HG02840 (cell line): ENCODE results near the gene FBXO7.
"Not testable (repeated sequence)": the region's sequence is repeated elsewhere in the genome, so short reads cannot be mapped to it uniquely, and the experiment has no call there.

Experiments
- ATAC-seq: cut with Tn5 transposase; IDR thresholded peaks from one replicate; pipeline ENCODE4 v1.9.1; 2021; ENCODE audit warnings: mild to moderate bottlenecking, moderate library complexity, moderate number of reproducible peaks; ENCODE audit not compliant: unreplicated experiment, low FRiP score

Gene FBXO7

GRCh38 chr22:32474635-32475467, at the start of gene FBXO7:
Gene FBXO7, plus strand, starts transcription at chr22:32474811. Its CDS starts 192 bp downstream, at chr22:32475003.
- peak; percentile 72 for ATAC-seq

GRCh38 chr22:32426881-32427280, 47.7 kb upstream of the FBXO7 start:
- ATAC-seq = no peak

GRCh38 chr22:32430352-32430751, 44.3 kb upstream of the FBXO7 start:
- no peak for ATAC-seq

GRCh38 chr22:32444068-32444467, 30.5 kb upstream of the FBXO7 start:
- ATAC-seq = no peak

GRCh38 chr22:32446321-32446720, 28.3 kb upstream of the FBXO7 start:
- no peak for ATAC-seq

- no peak for ATAC-seq
These were observed 25.6 kb upstream of the FBXO7 start for GRCh38 chr22:32448980-32449379.

GRCh38 chr22:32457031-32457430, 17.6 kb upstream of the FBXO7 start:
- no peak for ATAC-seq

GRCh38 chr22:32462452-32462851, 12.2 kb upstream of the FBXO7 start:
- ATAC-seq = no peak

- ATAC-seq = no peak
These were observed 8.9 kb upstream of the FBXO7 start for GRCh38 chr22:32465661-32466060.

- no peak for ATAC-seq
These were observed 8.1 kb upstream of the FBXO7 start for GRCh38 chr22:32466496-32466895.

- no peak for ATAC-seq
These were observed 4.8 kb upstream of the FBXO7 start for GRCh38 chr22:32469799-32470212.

GRCh38 chr22:32473388-32473952, 1.1 kb upstream of the FBXO7 start:
- no peak for ATAC-seq

GRCh38 chr22:32475468-32476010, 928 bp downstream of the FBXO7 start:
- ATAC-seq = peak; percentile 7

GRCh38 chr22:32476281-32477195, 1.9 kb downstream of the FBXO7 start:
- ATAC-seq = no peak

- no peak for ATAC-seq
These were observed 3.0 kb downstream of the FBXO7 start for GRCh38 chr22:32477596-32477995.

GRCh38 chr22:32478552-32478951, 3.9 kb downstream of the FBXO7 start:
- ATAC-seq = not testable (repeated sequence)

- no peak for ATAC-seq
These were observed 4.4 kb downstream of the FBXO7 start for GRCh38 chr22:32478994-32479393.

GRCh38 chr22:32480238-32480637, 5.6 kb downstream of the FBXO7 start:
- no peak for ATAC-seq

GRCh38 chr22:32482708-32483107, 8.1 kb downstream of the FBXO7 start:
- peak; percentile 72 for ATAC-seq

- no peak for ATAC-seq
These were observed 12.2 kb downstream of the FBXO7 start for GRCh38 chr22:32486656-32487390.
